NCI-H526 treated with DMSO at 0.1 percent for 48 hours (cell line): ENCODE measurements around the gene PRDM10.
"Not testable (repeated sequence)": the region's sequence is repeated elsewhere in the genome, so short reads cannot be mapped to it uniquely, and the experiment has no call there.

ENCODE experiments used
- DNase-seq: peaks from one replicate; lab custom pipeline; 2025; lab: John Stamatoyannopoulos, UW

The PRDM10 gene

GRCh38 chr11:129976328-129976727 lies 26.3 kb downstream of the PRDM10 start:
- DNase-seq: no peak

DNA sequence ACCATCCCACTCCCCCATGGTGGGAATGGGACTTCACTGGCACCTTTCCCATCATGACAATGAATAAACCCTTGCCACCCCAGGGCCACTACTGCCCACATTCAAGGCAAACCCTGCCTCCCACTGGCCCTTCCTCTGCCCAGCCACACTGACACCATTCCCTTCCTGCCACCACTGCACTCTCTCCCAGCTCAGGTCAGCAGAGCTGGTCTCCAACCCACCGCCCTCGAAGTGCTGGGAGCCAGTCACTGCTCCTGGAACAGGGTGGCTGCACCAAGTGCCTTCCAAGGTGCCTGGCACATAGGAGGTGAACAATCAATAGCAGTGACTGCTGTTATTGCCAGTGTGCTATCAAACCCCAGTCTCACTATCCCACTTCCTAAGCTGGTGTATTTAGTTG lies 27.1 kb downstream of the PRDM10 start:
- no peak for DNase-seq

GRCh38 chr11:129974672-129975071 lies 28.0 kb downstream of the PRDM10 start:
- no peak for DNase-seq

DNA sequence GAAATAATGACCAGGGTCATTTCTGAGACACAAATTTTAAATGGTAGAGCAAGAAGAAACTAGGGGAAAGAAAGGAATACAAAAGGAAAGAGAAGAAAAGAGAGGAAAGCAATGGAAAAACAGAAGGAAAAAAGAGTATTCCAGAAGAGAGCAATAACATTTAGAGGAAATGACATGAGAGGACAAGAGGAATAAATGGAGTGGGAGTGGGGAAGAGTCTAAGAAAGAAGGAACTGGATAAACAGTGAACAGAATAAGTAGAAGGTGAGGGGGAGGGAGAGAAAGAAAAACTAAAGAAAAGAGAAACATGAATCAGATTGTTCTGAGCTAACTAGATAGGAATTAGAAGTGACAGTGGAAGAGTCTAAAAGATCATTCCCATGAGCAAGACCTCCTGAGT lies 28.4 kb downstream of the PRDM10 start:
- no peak for DNase-seq

GRCh38 chr11:129973809-129974208 lies 28.8 kb downstream of the PRDM10 start:
- peak; percentile 87 for DNase-seq

GRCh38 chr11:129973068-129973467 lies 29.6 kb downstream of the PRDM10 start:
- peak; percentile 89 for DNase-seq

DNA sequence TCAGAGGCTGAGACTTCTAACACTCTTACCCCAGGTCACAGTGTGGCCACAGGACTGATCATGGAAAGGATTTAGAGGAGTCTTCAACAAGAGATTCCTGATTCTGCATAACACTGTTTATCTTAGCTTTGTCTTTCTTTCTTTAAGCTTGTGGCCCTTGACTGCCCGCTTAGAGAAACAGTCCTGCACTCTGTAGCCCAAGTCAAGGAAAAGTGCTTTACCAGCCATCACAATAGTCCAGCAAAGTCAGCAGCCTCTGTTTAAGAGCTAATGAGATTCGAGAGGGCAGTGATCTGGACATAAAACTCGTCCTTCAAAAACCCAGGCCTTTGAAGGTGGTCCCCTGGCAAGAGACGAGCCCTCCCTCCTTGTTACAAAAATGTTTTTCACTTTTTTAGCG lies 30.0 kb downstream of the PRDM10 start:
- no peak for DNase-seq

- DNase-seq: not testable (repeated sequence)
Observed at GRCh38 chr11:129971856-129972255, 30.8 kb downstream of the PRDM10 start.

- no peak for DNase-seq
Observed at GRCh38 chr11:129969920-129970319, 32.7 kb downstream of the PRDM10 start.

DNA sequence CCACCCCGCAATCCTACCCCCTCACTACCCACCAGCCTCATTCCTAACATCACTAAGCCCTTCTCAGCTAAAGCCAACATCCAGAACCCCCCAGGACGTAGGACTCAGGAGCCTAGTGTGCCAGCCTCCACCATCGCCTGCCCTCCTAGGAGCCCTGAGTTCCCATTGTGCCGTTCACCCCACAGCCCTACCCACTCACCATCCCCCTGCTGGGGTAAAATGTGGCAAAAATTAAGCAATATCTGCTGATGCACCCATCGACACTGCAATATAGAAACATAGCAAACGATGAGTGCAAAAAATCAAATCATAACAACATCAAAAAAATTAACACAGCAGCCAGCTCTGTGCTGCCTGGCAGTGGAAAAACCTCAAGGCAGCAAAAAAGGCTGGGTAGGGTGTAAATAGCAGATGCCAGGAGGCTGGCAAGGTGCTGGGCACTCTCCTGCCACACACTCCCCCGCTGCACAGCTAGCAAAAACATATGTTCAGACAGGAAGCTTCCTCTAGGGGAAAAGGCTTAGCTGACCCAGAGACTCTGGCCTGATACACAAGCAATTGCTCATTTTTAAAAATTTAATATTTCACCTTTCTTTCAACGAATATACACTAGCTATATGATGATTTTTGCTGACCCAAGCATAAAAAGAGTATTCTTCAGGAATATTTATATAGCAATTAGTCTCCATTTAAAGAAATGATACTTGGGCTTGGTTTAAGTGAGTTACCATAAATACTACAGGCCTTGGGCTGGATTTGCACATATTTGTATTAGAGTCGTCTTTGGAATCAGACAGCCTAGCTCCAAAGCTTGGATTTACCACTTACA lies 33.8 kb downstream of the PRDM10 start:
- no peak for DNase-seq

DNA sequence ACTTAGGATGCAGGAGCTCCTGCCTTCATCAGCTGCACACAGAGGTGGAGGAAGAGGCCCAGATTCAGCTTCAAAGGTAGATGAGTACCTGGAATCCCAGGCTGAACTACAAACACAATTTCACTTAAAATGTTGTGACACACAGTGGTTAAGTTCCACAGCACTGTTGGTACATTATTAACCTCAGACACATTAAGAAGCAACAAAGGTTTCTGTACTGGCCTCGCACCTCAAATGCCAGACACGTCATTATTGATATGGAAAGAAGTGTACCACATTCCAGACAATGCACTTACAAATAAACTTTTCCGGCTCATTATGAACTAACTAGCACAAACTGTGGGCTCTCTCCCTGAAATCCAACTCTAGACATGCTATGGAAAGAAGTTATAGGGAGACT lies 34.6 kb downstream of the PRDM10 start:
- DNase-seq: no peak

GRCh38 chr11:129965248-129965647 lies 37.4 kb downstream of the PRDM10 start:
- no peak for DNase-seq

DNA sequence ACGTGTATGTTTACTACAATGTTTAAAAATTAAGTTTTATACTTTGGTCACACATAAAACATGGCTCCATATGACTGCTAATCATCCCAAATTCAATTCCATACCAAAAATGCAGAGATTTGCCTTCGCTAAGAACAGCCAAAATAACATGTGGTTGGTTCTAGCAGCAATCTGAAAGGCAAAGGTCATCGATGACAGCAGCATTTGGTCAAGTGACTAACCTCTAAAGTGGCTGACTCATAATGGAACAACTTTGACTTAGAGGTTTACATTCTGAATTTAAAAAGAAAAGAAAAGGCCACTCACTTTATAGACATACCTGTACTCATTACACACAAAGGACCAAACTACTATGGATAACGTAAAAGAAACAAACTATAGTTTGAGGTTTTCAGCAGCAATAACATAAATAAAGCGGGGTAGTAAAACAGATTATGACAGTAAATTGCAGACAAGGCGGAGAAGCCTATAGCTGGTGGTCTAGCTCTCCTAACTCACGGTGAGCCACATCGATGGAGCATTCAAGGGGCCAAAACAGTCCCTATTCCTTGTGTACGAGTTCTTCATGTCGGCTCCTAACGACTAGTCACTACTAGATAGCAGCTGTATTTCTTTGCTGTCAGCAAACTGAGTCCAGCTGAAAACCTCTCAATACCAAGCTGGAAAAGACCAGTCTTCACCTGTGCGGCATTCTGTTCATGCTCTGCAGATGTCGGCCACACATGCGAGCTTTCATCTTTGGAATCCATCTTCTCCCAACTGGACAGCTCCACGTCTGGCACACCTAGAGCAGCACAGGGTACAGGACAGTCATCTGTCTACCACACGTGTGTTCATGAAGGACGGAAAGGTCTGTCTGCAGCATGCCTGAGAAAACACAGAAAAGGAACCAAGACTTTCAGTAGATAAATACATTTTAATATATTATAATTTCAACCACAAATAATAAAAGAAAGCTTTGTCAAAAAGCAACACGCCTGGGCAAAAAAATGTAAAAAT lies 42.1 kb downstream of the PRDM10 start:
- DNase-seq: no peak

DNA sequence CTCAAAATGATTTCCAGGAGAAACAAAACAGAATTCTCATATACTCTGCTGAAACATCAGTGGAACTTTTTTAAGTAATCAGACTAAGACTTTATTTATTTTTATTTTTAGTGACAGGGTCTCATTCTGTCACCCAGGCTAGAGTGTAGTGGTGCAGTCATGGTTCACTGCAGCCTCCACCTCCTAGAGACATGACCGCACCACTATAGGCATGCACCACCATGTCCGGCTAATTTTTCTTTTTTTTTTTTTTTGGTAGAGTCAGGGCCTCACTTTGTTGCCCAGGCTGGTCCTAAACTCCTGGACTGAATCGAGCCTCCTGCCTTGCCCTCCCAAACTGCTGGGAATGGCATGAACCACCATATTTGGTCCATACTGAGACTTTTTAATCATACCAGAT lies 42.9 kb downstream of the PRDM10 start:
- DNase-seq: no peak

- DNase-seq: no peak
Observed at GRCh38 chr11:129955282-129955681, 47.4 kb downstream of the PRDM10 start.

- DNase-seq: not testable (repeated sequence)
Observed at GRCh38 chr11:129954703-129955102, 47.9 kb downstream of the PRDM10 start.

DNA sequence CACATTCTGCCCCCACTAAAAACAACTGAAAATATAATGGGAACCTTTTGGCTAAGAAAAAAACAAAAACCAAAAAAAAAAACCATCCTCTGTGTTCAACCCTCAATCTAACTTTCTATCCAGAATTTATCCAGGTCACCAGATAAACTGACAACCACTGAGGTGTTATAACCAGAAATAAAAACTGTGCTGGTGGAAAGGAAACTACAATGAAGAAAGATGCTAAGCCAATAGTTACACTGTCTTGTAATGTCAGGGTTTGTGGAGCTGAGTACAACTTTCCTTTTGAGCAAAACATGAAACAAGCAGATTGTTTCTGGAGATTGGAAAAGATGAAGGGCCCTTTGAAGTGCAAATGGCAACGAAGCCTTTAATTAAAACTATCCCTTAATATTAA lies 50.8 kb downstream of the PRDM10 start:
- DNase-seq: peak; percentile 75

DNA sequence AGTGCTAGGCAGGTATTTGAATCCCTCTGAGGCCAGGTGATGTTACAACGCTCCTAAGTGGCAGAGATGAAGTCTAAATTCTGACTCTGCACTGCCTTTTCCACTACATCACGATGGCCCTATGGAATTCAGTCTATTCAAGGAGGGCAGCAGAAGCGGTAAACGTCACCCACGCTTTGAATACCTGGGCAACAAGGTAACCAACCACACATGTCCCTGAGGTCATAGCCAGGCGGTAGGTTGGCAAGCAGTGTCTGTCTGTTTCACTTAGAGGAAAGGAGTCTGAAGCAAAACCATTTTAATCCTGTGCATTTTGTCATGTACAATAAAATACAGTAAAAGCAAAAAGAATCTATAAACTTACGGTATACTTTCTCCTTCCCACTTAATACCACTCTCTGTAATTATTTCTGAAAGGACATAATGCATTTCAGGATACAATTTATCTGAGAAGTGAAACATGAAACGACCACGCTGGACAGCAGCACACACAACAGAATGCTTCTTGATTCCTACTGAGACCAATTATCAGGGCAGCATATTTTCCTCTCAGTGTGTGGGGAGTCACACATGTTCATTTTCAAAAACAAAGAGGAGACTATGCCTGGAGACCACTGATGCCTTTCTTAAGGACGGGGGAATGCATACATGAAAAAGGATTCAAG lies 51.3 kb downstream of the PRDM10 start:
- peak; percentile 100 for DNase-seq

DNA sequence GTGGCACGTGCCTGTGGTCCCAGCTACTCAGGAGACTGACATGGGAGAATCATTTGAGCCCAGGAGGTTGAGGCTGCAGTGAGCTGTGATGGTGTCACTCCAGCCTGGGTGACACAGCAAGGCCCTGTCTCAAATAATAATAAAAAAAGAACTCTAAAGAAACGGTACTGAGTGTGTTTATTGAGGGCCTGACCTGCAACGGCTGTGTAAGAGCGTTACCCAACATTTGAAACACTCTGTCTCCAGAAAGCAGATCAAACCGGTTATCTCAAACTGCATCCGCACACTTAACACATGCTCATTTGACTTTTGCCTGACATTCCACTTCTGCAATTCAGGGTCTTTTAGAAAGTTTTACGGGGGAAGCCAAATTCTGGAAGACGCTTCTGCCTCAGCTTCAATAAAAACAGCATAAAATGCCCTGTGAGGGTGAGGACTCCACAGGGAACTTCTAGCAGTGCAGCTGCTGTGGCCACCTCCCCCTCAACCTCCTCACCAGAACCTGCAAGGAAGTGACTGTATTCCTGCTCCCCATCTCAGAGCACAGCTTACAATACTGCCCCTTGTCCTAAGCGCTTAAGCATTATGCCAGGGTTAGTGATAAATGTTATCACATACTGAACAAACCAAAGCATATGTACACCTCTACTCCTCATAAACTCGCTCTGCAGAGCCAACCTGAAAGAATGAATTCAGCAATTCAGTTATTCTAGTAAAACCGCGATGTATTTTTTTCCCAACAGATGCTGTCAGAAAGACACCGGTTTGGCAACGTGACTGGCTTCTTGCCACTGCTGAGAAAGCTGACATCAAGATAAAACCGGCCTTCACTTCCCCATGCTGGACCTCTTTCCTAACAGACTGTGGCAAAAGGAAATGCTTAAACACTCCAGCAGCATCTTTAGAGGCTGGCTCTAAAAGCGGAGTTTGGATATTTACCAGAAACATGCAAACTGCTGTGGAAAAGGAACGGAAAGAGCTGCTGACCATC lies 52.2 kb downstream of the PRDM10 start:
- DNase-seq: peak; percentile 98

DNA sequence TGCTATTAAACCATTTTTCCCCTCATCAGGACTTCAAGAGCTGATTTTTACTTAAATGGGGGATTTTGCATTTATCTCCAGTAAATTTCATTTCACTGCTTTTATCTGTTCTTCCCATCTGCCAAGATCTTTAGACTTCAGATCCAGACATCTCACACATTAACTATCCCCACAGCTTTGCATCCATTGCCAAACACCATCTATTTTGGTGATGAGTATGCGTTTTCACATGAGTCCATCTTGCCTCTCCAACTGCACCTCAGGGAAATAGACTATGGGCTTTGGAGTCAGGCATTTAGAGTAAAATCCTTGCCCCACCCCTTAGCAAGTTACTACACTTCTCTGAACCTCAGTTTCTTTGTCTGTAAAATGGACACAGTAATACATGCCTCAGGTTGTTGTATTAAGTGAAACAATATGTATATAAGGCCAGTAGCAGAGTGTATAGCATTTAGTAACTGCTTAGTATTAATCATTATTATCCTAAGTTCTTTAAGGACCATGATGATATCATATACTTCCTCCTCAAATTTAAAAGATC lies 53.6 kb downstream of the PRDM10 start:
- DNase-seq: no peak

DNA sequence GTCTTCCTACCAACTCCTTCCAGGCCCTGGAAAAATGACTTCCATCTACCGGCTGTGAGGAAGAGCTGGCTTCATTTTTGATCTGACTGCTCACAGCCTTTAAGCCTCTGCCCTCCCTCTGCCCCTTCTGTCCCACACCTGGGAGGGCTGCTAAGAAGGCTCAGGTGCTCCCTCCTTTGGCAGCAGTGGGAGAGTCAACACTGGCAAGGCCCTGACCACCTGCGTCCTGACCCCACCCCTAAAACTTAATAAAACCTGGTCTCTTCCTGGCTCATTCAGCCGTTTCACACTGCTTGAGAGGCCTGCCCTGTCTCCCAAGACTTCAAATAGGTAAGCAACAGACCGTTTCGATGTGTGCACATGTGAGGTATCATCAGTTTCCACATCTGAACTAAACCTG lies 55.2 kb downstream of the PRDM10 start:
- DNase-seq: peak; percentile 83
